ENCODE measurements around the gene UPF2. TPM values are rescaled to one million over a fixed set of nuclear protein-coding genes. Genes with fewer than 3 reads are reported as not detected.

UPF2 gene
- total and polyA plus RNA-seq, 2 of the 13 experiments (the other 11 are each of a cell fraction or from before 2014, with no cell fraction given): 6.2 to 14.5 TPM

- TF ChIP-seq ZBTB2 (CRISPR knock-in tag; IDR thresholded peaks at IDR 0.05; ENCODE audit: low read depth): no peak
- TF ChIP-seq NFYB (CRISPR knock-in tag; IDR thresholded peaks at IDR 0.05): peak; percentile 95
- peak; percentile 69; the same call in 1 of the 2 replicates for TF ChIP-seq FOXK1 (CRISPR knock-in tag; IDR thresholded peaks at IDR 0.05; ENCODE audit: borderline replicate concordance, low read depth)
- TF ChIP-seq AGO1 (IDR thresholded peaks at IDR 0.05; ENCODE audit: low read depth, low read length, poor library complexity, severe bottlenecking): peak; percentile 26
- no peak for TF ChIP-seq ZNF33B (CRISPR knock-in tag; IDR thresholded peaks at IDR 0.05)
- TF ChIP-seq ARNT2 (CRISPR knock-in tag; IDR thresholded peaks at IDR 0.05; ENCODE audit: low read depth): peak; percentile 57; the same call in 1 of the 2 replicates
- TF ChIP-seq SIN3A (IDR thresholded peaks at IDR 0.05; ENCODE audit: borderline replicate concordance, low read depth, low read length): peak; percentile 86
- no peak for TF ChIP-seq ZNF280B (CRISPR knock-in tag; IDR thresholded peaks at IDR 0.05; ENCODE audit: borderline replicate concordance)
- peak; percentile 48; the same call in 1 of the 2 replicates for TF ChIP-seq YEATS4 (CRISPR knock-in tag; IDR thresholded peaks at IDR 0.05; ENCODE audit: borderline replicate concordance)
- no peak for TF ChIP-seq ZSCAN22 (CRISPR knock-in tag; IDR thresholded peaks at IDR 0.05)
- no peak for TF ChIP-seq MEIS2 (CRISPR knock-in tag; IDR thresholded peaks at IDR 0.05)
- TF ChIP-seq HBP1 (CRISPR knock-in tag; IDR thresholded peaks at IDR 0.05; ENCODE audit: low read depth): peak; percentile 26; the same call in 1 of the 2 replicates
- no peak for TF ChIP-seq MXD4 (CRISPR knock-in tag; IDR thresholded peaks at IDR 0.05)
- peak; percentile 71 for TF ChIP-seq YY1 (IDR thresholded peaks at IDR 0.05; ENCODE audit: insufficient read depth, insufficient replicate concordance, low read depth, low read length)
- TF ChIP-seq ZNF839 (CRISPR knock-in tag; IDR thresholded peaks at IDR 0.05; ENCODE audit: borderline replicate concordance): no peak
- no peak for TF ChIP-seq ZNF879 (CRISPR knock-in tag; IDR thresholded peaks at IDR 0.05)
- no peak; the same call in 1 of the 2 replicates for TF ChIP-seq ZNF563 (CRISPR knock-in tag; IDR thresholded peaks at IDR 0.05)
- no peak for TF ChIP-seq ZNF260 (CRISPR knock-in tag; IDR thresholded peaks at IDR 0.05; ENCODE audit: borderline replicate concordance, low read depth)
- no peak for TF ChIP-seq CREB3 (CRISPR knock-in tag; IDR thresholded peaks at IDR 0.05)
- TF ChIP-seq FOSL2 (CRISPR knock-in tag; IDR thresholded peaks at IDR 0.05): peak; percentile 32
- TF ChIP-seq ELF4 (CRISPR knock-in tag; IDR thresholded peaks at IDR 0.05; ENCODE audit: borderline replicate concordance): 0 out of 2 replicates have a peak, but pooled peaks have one; percentile 27
- TF ChIP-seq GATAD1 (CRISPR knock-in tag; IDR thresholded peaks at IDR 0.05): peak; percentile 42; the same call in 1 of the 2 replicates
Measured at GRCh38 chr10:12068449-12069269, 26.1 kb upstream of the UPF2 start, which contains the start of gene DHTKD1 (continued).
